OCI-LY3 (cell line): Measurements from ENCODE around the gene PRPSAP1.
"Not testable (repeated sequence)": the region's sequence is repeated elsewhere in the genome, so short reads cannot be mapped to it uniquely, and the experiment has no call there.

Experiments used
- H2AFZ ChIP-seq: fragments of 200-600, 300-600 bp; shearing (Covaris generic); 2 replicates; pipeline ENCODE4 v1.6.0; 2014; ENCODE audit warnings: antibody characterized with exemption, low read depth, low read length
- H3K27ac ChIP-seq: fragments of 200-600, 300-600 bp; sonication (generic); 2 replicates; pipeline ENCODE4 v1.5.1; 2014; ENCODE audit warnings: mild to moderate bottlenecking, low read length, moderate library complexity, mixed read lengths
- H3K27me3 ChIP-seq: fragments of 200-600, 300-600 bp; sonication (generic); 2 replicates; pipeline ENCODE4 v1.6.1; 2014; ENCODE audit warnings: low read depth, low read length, mixed read lengths
- H3K36me3 ChIP-seq: fragments of 200-600, 300-600 bp; sonication (generic); replicated peaks from 2 replicates; pipeline ENCODE3; 2014; ENCODE audit warnings: low read depth, low read length, mixed read lengths
- H3K4me1 ChIP-seq: fragments of 300-600, 200-600 bp; sonication (generic); 2 replicates; pipeline ENCODE4 v1.6.1; 2014; ENCODE audit warnings: low read length, mixed read lengths
- H3K4me2 ChIP-seq: fragments of 200-600, 300-600 bp; sonication (generic); 2 replicates; pipeline ENCODE4 v1.6.1; 2014; ENCODE audit warnings: low read length, mixed read lengths
- H3K4me3 ChIP-seq: fragments of 300-600, 200-600 bp; sonication (generic); 2 replicates; pipeline ENCODE4 v1.5.1; 2014; ENCODE audit warnings: antibody characterized with exemption, mild to moderate bottlenecking, low read length, moderate library complexity
- H3K79me2 ChIP-seq: fragments of 300-600, 200-600 bp; shearing (Covaris generic); 2 replicates; pipeline ENCODE4 v1.6.1; 2014; ENCODE audit warnings: mild to moderate bottlenecking, low read length, mixed read lengths
- H3K9ac ChIP-seq: fragments of 300-600, 200-600 bp; shearing (Covaris generic); 2 replicates; pipeline ENCODE4 v1.6.0; 2014; ENCODE audit warnings: mild to moderate bottlenecking, low read length, moderate library complexity
- H3K9me3 ChIP-seq: fragments of 200-600, 300-600 bp; shearing (Covaris generic); 2 replicates; pipeline ENCODE4 v1.6.1; 2014; ENCODE audit warnings: low read length, mixed read lengths; ENCODE audit not compliant: insufficient read depth
- H4K20me1 ChIP-seq: fragments of 200-600, 300-600 bp; sonication (generic); 2 replicates; pipeline ENCODE4 v1.6.1; 2016; ENCODE audit warnings: low read length, mixed read lengths; ENCODE audit not compliant: insufficient read depth
- EZH2phosphoT487 ChIP-seq: fragments of 200-600 bp; shearing (Covaris generic); IDR thresholded peaks from 2 replicates; pipeline ENCODE4 v1.6.1; 2018; ENCODE audit warnings: antibody characterized with exemption, mixed run types, low read depth
- TF ChIP-seq, protein P1 (sequence below): fragments of 200-600, 300-600 bp; sonication (generic); IDR thresholded peaks from 2 replicates; pipeline ENCODE4 v1.5.1; 2014; ENCODE audit warnings: antibody characterized with exemption, low read length, low read depth

Gene PRPSAP1

DNA sequence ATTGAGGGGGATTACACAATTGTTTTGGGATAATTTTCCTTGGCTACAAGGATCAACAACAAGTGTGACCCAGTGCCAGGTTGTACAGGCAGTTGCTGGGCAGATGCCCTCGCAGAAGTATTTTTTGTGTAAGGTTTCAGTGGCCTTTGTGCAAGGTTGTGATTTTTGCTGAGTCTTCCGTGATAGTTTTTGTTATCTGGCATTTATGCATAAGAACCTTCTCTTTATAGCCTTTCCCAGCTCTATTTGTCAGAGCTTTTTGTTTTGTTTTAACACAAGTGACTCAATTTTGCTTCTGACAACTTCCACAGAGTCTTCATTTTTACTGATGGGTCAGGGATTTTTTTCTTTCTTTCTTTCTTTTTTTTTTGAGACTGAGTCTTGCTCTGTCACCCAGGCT is 6.7 kb upstream of the PRPSAP1 start:
- Histone ChIP-seq H3K4me2 (no peak overlapping the region), H3K36me3 (no peaks in the 10 kb centered on the region), H3K27me3 (no peaks in the 10 kb centered on the region), H2AFZ (no peak overlapping the region), H3K4me1 (peaks cover 9% of the 10 kb centered on the region; the same call in 1 of the 2 replicates), H3K79me2 (no peaks in the 10 kb centered on the region), H3K27ac (no peak overlapping the region), H3K9ac (no peak overlapping the region), H3K4me3 (no peak overlapping the region), H3K9me3 (no peaks in the 10 kb centered on the region), H4K20me1 (no peaks in the 10 kb centered on the region)
- TF ChIP-seq, protein P1, sequence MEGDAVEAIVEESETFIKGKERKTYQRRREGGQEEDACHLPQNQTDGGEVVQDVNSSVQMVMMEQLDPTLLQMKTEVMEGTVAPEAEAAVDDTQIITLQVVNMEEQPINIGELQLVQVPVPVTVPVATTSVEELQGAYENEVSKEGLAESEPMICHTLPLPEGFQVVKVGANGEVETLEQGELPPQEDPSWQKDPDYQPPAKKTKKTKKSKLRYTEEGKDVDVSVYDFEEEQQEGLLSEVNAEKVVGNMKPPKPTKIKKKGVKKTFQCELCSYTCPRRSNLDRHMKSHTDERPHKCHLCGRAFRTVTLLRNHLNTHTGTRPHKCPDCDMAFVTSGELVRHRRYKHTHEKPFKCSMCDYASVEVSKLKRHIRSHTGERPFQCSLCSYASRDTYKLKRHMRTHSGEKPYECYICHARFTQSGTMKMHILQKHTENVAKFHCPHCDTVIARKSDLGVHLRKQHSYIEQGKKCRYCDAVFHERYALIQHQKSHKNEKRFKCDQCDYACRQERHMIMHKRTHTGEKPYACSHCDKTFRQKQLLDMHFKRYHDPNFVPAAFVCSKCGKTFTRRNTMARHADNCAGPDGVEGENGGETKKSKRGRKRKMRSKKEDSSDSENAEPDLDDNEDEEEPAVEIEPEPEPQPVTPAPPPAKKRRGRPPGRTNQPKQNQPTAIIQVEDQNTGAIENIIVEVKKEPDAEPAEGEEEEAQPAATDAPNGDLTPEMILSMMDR = no peak
- TF ChIP-seq EZH2phosphoT487 = no peak

DNA sequence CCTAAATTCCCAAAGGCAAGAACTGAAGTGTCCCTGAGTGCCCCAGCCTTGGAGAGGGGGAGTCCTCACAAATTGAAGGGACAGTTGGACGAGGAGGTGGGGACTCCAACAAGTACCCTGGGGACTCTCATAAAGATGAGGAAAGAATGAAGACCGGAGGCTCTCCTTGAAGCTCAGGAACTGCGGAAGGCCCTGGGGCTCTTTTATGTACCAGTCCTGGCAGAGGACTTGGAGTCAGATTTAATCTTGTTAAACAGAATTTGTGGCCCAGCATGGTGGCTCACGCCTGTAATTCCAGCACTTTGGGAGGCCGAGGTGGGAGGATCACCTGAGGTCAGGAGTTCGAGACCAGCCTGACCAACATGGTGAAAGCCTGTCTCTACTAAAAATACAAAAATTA is 6.1 kb upstream of the PRPSAP1 start:
- H3K79me2 ChIP-seq, H3K27me3 ChIP-seq, H3K36me3 ChIP-seq, H3K9me3 ChIP-seq, H3K9ac ChIP-seq, H4K20me1 ChIP-seq, H3K4me2 ChIP-seq, H3K4me3 ChIP-seq, H2AFZ ChIP-seq, H3K27ac ChIP-seq: not testable (repeated sequence)
- peaks cover 13% of the 10 kb centered on the region; the same call in 1 of the 2 replicates for H3K4me1 ChIP-seq

DNA sequence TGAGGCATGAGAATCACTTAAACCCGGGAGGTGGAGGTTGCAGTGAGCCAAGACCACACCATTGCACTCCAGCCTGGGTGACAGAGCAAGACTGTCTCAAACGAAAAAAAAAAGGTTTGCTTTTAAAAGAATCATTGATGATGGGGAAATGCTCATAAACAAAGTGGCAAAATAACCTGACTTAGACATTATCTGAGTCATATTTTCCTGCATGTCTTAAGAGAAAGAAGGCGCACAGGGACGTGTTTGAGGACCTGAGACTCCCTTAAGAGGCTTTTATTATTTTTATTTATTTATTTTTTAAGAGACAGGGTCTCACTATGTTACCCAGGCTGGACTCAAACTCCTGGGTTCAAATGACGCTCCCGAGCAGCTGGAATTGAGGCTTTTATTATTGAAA is 5.7 kb upstream of the PRPSAP1 start:
- no peak overlapping the region for H3K27ac ChIP-seq
- H3K79me2 ChIP-seq = no peaks in the 10 kb centered on the region
- no peak overlapping the region for H2AFZ ChIP-seq
- peaks cover 15% of the 10 kb centered on the region; the same call in 1 of the 2 replicates for H3K4me1 ChIP-seq
- no peak overlapping the region for H3K4me3 ChIP-seq
- no peaks in the 10 kb centered on the region for H3K27me3 ChIP-seq
- no peak for TF ChIP-seq EZH2phosphoT487
- TF ChIP-seq, protein P1 = no peak
- no peak overlapping the region for H3K9ac ChIP-seq
- no peak overlapping the region for H3K4me2 ChIP-seq
- H4K20me1 ChIP-seq = no peaks in the 10 kb centered on the region
- H3K9me3 ChIP-seq = no peaks in the 10 kb centered on the region
- no peaks in the 10 kb centered on the region for H3K36me3 ChIP-seq

DNA sequence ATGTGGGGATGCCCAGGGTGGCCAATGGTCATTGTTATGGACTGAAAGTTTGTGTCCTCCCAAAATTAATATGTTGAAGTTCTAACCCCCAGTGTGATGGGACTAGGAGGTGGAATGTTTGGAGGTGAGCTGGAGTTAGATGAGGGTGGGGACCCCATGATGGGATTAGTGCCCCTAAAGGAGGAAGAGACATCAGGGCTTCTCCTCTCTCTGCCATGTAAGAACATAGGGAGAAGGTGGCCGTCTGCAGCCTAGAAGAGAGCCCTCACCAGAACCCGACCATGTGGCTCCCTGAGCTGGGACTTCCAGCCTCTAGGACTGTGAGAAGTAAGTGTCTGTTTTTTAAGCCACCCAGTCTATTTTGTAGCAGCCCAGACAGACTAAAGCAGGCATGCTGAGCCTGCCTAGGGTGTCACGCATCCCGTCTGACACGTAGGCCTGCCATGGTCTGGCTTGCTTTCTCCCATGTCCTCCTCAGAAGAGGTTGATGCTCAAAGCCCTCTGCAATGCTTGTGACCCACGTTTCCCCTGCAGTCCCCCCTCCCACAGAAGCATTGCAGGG is 4.0 kb upstream of the PRPSAP1 start:
- Histone ChIP-seq H3K27me3 (no peaks in the 10 kb centered on the region), H3K9ac (no peak overlapping the region), H3K36me3 (no peaks in the 10 kb centered on the region), H2AFZ (peak overlapping the region; percentile 96), H3K4me3 (0 out of 2 replicates have a peak overlapping the region, but pooled peaks have one; percentile 42), H3K4me2 (peak overlapping the region; percentile 60), H3K4me1 (peaks cover 17% of the 10 kb centered on the region), H3K9me3 (no peaks in the 10 kb centered on the region), H3K79me2 (peaks cover 5% of the 10 kb centered on the region), H4K20me1 (no peaks in the 10 kb centered on the region), H3K27ac (no peak overlapping the region)
- TF ChIP-seq, protein P1 = no peak
- no peak for TF ChIP-seq EZH2phosphoT487
